K562 (cell line): ENCODE measurements around the gene PODXL2. TPM values are rescaled to one million over a fixed set of nuclear protein-coding genes. Genes with fewer than 3 reads are reported as not detected.

Source experiments
- ATAC-seq: fragments of 200-7000 bp; cut with Tn5 transposase; 3 replicates; pipeline ENCODE4 v1.9.1; 2020; ENCODE audit warnings: moderate library complexity
- BruUV-seq: library from RNA; stranded (reverse); fragments of 400-500 nt; replicated peaks from 2 replicates; lab custom pipeline; 2021; lab: Mats Ljungman, UMichigan
- CTCF ChIA-PET: fragments of 300-600 bp; formaldehyde crosslinking; extraction: SDS; loops from one replicate; lab custom pipeline; 2021; ENCODE audit warnings: low intra/inter-chr PET ratio; lab: Yijun Ruan, JAX
- POLR2A ChIA-PET: fragments of 300-600, 350-650 bp; sonication (Branson Sonifier 250); formaldehyde crosslinking; extraction: SDS; loops from one replicate; lab custom pipeline; 2021; ENCODE audit warnings: antibody characterized with exemption, inconsistent platforms; lab: Yijun Ruan, JAX
- DNase-seq, 4 experiments: peaks; one replicate each; pipeline versions ENCODE4 v3.0.0 to v3.0.0-alpha.2; 2011 to 2018; ENCODE audit warnings: low spot score in 3 of 4, mixed read lengths in 3 of 4; ENCODE audit errors: extremely low read depth in 1 of 4
- FAIRE-seq: peaks from 2 replicates; lab custom pipeline; 2011; peaks lifted over from hg19 to GRCh38; lab: Jason Lieb, UNC
- H2AFZ ChIP-seq: 2 replicates; pipeline ENCODE4 v1.6.0; 2011; ENCODE audit warnings: low read depth, low read length, control low read depth, inconsistent platforms
- H3K27ac ChIP-seq: fragments of 200-600 bp; 3 replicates; pipeline ENCODE4 v1.8.0; 2011; ENCODE audit warnings: low read depth, mild to moderate bottlenecking, control low read depth, inconsistent platforms, low read length, moderate library complexity, mixed read lengths; ENCODE audit errors: extremely low read depth
- H3K27me3 ChIP-seq, 2 experiments: fragments of 300-600 bp in 1 of 2; 2 replicates in 1 of 2; 3 replicates in 1 of 2; pipeline versions ENCODE4 v1.6.0 to v1.8.0; 2011; ENCODE audit warnings: inconsistent platforms in 2 of 2, low read length in 2 of 2, mild to moderate bottlenecking in 1 of 2, mixed read lengths in 1 of 2, moderate library complexity in 1 of 2; ENCODE audit not compliant: control insufficient read depth in 2 of 2, insufficient read depth in 2 of 2
- H3K36me3 ChIP-seq: fragments of 300-600 bp; 3 replicates; pipeline ENCODE4 v1.8.0; 2011; ENCODE audit warnings: mild to moderate bottlenecking, low read length, inconsistent platforms; ENCODE audit not compliant: control insufficient read depth, insufficient read depth
- H3K4me1 ChIP-seq, 2 experiments: fragments of 200-600 bp in 1 of 2; replicated peaks in 1 of 2; 2 replicates in 1 of 2; 3 replicates in 1 of 2; pipeline versions ENCODE4 v1.5.1 to v1.8.0; 2011; ENCODE audit warnings: inconsistent platforms in 2 of 2, low read length in 2 of 2, mild to moderate bottlenecking in 1 of 2, mixed read lengths in 1 of 2, moderate library complexity in 1 of 2; ENCODE audit not compliant: control insufficient read depth in 2 of 2, insufficient read depth in 2 of 2
- H3K4me2 ChIP-seq: 2 replicates; pipeline ENCODE4 v1.6.1; 2011; ENCODE audit warnings: low read length, control low read depth, inconsistent platforms, mixed read lengths; ENCODE audit not compliant: insufficient read depth
- H3K4me3 ChIP-seq: fragments of 200-600 bp; sonication (generic), shearing (Covaris generic); 2 replicates; pipeline ENCODE4 v1.5.1; 2016; ENCODE audit warnings: control low read depth, inconsistent platforms
- H3K79me2 ChIP-seq: fragments of 200-600 bp; 3 replicates; pipeline ENCODE4 v1.8.0; 2011; ENCODE audit warnings: low read length, inconsistent platforms; ENCODE audit not compliant: control insufficient read depth, insufficient read depth
- H3K9ac ChIP-seq, 2 experiments: 2 replicates each; pipeline versions ENCODE4 v1.6.0 to v1.6.1; 2011; ENCODE audit warnings: low read depth in 2 of 2, low read length in 2 of 2, control low read depth in 1 of 2, inconsistent platforms in 1 of 2, mild to moderate bottlenecking in 1 of 2, mixed read lengths in 1 of 2; ENCODE audit not compliant: insufficient read depth in 1 of 2
- H3K9me1 ChIP-seq: one replicate; pipeline ENCODE4 v1.6.0; 2011; ENCODE audit warnings: inconsistent platforms, mild to moderate bottlenecking, low read length, moderate library complexity; ENCODE audit not compliant: control insufficient read depth, insufficient read depth
- H3K9me3 ChIP-seq: replicated peaks from 2 replicates; pipeline ENCODE4 v1.5.1; 2011; ENCODE audit warnings: low read depth, low read length, inconsistent platforms; ENCODE audit not compliant: control insufficient read depth, insufficient read depth
- H4K20me1 ChIP-seq: replicated peaks from 2 replicates; pipeline ENCODE4 v1.6.1; 2011; ENCODE audit warnings: low read length, inconsistent platforms, mixed read lengths; ENCODE audit not compliant: control insufficient read depth, insufficient read depth
- FOXK1 ChIP-seq: sonication (generic); formaldehyde crosslinking; IDR thresholded peaks from 2 replicates; pipeline ENCODE4 v1.8.0; 2022; ENCODE audit warnings: missing genetic modification reagents, mild to moderate bottlenecking, borderline replicate concordance
- NFIC ChIP-seq: fragments of 450-650 bp; IDR thresholded peaks from 2 replicates; pipeline ENCODE4 v1.6.1; 2017; ENCODE audit warnings: mild to moderate bottlenecking, inconsistent platforms
- NR3C1 ChIP-seq: sonication (generic); formaldehyde crosslinking; IDR thresholded peaks from 2 replicates; pipeline ENCODE4 v1.8.1; 2022; ENCODE audit warnings: missing genetic modification reagents
- SMARCA5 ChIP-seq: fragments of 450-650 bp; IDR thresholded peaks from 2 replicates; pipeline ENCODE4 v1.6.1; 2016
- SREBF1 ChIP-seq: fragments of 150-350 bp; IDR thresholded peaks from 2 replicates; pipeline ENCODE4 v1.6.1; 2014; ENCODE audit warnings: antibody characterized with exemption, low read depth, low read length, borderline replicate concordance
- ZNF277 ChIP-seq: fragments of 250-450 bp; sonication (Bioruptor Pico); IDR thresholded peaks from 2 replicates; pipeline ENCODE4 v1.8.0; 2022; ENCODE audit warnings: inconsistent platforms, mild to moderate bottlenecking, moderate library complexity, borderline replicate concordance
- WGBS: fragments of 100-300 bp; shearing (Covaris generic); methylation state at CpG from one replicate; pipeline ENCODE4 v1.1.6; 2016; ENCODE audit warnings: low coverage, mixed read lengths; ENCODE audit not compliant: insufficient coverage; ENCODE audit errors: missing lambda C conversion rate; 5-methylcytosine and 5-hydroxymethylcytosine counted together
- in situ Hi-C: fragments of 300-500 bp; cut with MboI; formaldehyde crosslinking; loops from 4 replicates; pipeline ENCODE4 v1.15.0; 2018; ENCODE audit warnings: inconsistent platforms, mixed read lengths
- intact Hi-C: fragments of 100-400 bp; cut with micrococcal nuclease; formaldehyde crosslinking; loops from 2 replicates; pipeline ENCODE4 v1.14.2; 2022
- polyA plus RNA-seq, 8 experiments: library from polyadenylated mRNA; depleted of rRNA in 4 of 8; stranded (reverse) in 5 of 8; unstranded in 3 of 8; fragments of >200 nt; fragmentation: Nextera tagmentation in 2 of 8; fragmentation: Illumina TruSeq in 1 of 8; extraction: Ambion mirVana in 2 of 8; extraction: Trizol in 1 of 8; gene quantifications; 2 replicates each; pipeline versions ENCODE4 v1.2.1 to v1.2.3, GENCODE V29; 2011 to 2014; ENCODE audit warnings: inconsistent platforms in 1 of 8, missing spikeins in 1 of 8
- total RNA-seq, 7 experiments: library from RNA; depleted of rRNA in 6 of 7; stranded (reverse); fragments of >200 nt in 6 of 7; fragmentation: Illumina TruSeq in 2 of 7; extraction: Trizol in 2 of 7; gene quantifications; 2 replicates each; pipeline versions ENCODE4 v1.2.1 to v1.2.3, GENCODE V29; 2011 to 2021; ENCODE audit warnings: low replicate concordance in 1 of 7

Gene PODXL2
- total and polyA plus RNA-seq, 9 of the 15 experiments (the other 6 are each of a cell fraction or from before 2014, with no cell fraction given), result 0.03 to 52.5 (median 21.9) TPM

- no peak overlapping the region for H2AFZ ChIP-seq
- CTCF ChIA-PET, result no interaction called here
- no peaks in the 10 kb centered on the region for H3K79me2 ChIP-seq
- in situ Hi-C loops, result no loop called here
- WGBS, result 0% methylated on average over 3 of the region's 4 CpGs
- H3K4me3 ChIP-seq, result no peak overlapping the region
- DNase-seq, result no peak
- no peak for FAIRE-seq
- no peaks in the 10 kb centered on the region for H3K36me3 ChIP-seq
- ATAC-seq, result no peak
- BruUV-seq, result no TSS peak
- H3K27me3 ChIP-seq, result no peaks in the 10 kb centered on the region
- H3K27ac ChIP-seq, result no peak overlapping the region
- POLR2A ChIA-PET, result no interaction called here
- no peak for TF ChIP-seq SREBF1
- no peak for TF ChIP-seq SMARCA5
- TF ChIP-seq ZNF277, result no peak
- no peak for TF ChIP-seq NFIC
- TF ChIP-seq NR3C1 (CRISPR knock-in tag), result no peak
- TF ChIP-seq FOXK1 (CRISPR knock-in tag), result no peak
- no peaks in the 10 kb centered on the region for H3K9me1 ChIP-seq
- no peak overlapping the region for H3K9ac ChIP-seq
- H4K20me1 ChIP-seq, result 0 out of 2 replicates have a peak, but pooled peaks cover 4% of the 10 kb centered on the region
- intact Hi-C loops, result no loop called here
- no peak overlapping the region for H3K4me2 ChIP-seq
- H3K9me3 ChIP-seq, result no peaks in the 10 kb centered on the region
- H3K4me1 ChIP-seq, result peaks cover 0 to 48% of the 10 kb centered on the region in 2 experiments; a peak in 2 of 5 replicates
Measured at GRCh38 chr3:127676456-127676855, 47.5 kb downstream of the PODXL2 start.
